Middle frontal gyrus (tissue), 1 donor: Measurements from ENCODE around the gene CEP89.
"Not testable (repeated sequence)": the region's sequence is repeated elsewhere in the genome, so short reads cannot be mapped to it uniquely, and the experiment has no call there.

ENCODE experiments used
- DNase-seq: peaks from one replicate; pipeline ENCODE4 v3.0.0-alpha.2; 2015; ENCODE audit warnings: low spot score; ENCODE audit errors: extremely low spot score

Gene CEP89

GRCh38 chr19:32895384-32895783 lies 76.4 kb downstream of the CEP89 start:
- no peak for DNase-seq

- DNase-seq, result no peak
Observed at GRCh38 chr19:32891609-32892008, 80.1 kb downstream of the CEP89 start.

GRCh38 chr19:32890841-32891240 lies 80.9 kb downstream of the CEP89 start:
- DNase-seq, result no peak

- DNase-seq, result no peak
Observed at GRCh38 chr19:32890326-32890725, 81.4 kb downstream of the CEP89 start.

- no peak for DNase-seq
Observed at GRCh38 chr19:32889137-32889934, 82.4 kb downstream of the CEP89 start.

- no peak for DNase-seq
Observed at GRCh38 chr19:32887572-32888215, 84.1 kb downstream of the CEP89 start.

- DNase-seq, result no peak
Observed at GRCh38 chr19:32886241-32886640, 85.5 kb downstream of the CEP89 start.

- not testable (repeated sequence) for DNase-seq
Observed at GRCh38 chr19:32885255-32885654, 86.5 kb downstream of the CEP89 start.

GRCh38 chr19:32881766-32882165 lies 90.0 kb downstream of the CEP89 start:
- no peak for DNase-seq

GRCh38 chr19:32880622-32881021 lies 91.1 kb downstream of the CEP89 start:
- DNase-seq, result no peak

- DNase-seq, result no peak
Observed at GRCh38 chr19:32879741-32880140, 92.0 kb downstream of the CEP89 start.

- no peak for DNase-seq
Observed at GRCh38 chr19:32878988-32879387, 92.8 kb downstream of the CEP89 start.

GRCh38 chr19:32877977-32878745 lies 93.6 kb downstream of the CEP89 start:
- no peak for DNase-seq

- no peak for DNase-seq
Observed at GRCh38 chr19:32877323-32877912, 94.3 kb downstream of the CEP89 start.

- no peak for DNase-seq
Observed at GRCh38 chr19:32876919-32877285, 94.9 kb downstream of the CEP89 start.

GRCh38 chr19:32876236-32876918 lies 95.4 kb downstream of the CEP89 start:
- DNase-seq, result no peak

GRCh38 chr19:32875428-32875827 lies 96.3 kb downstream of the CEP89 start:
- DNase-seq, result no peak

- no peak for DNase-seq
Observed at GRCh38 chr19:32874605-32875004, 97.2 kb downstream of the CEP89 start.

- DNase-seq, result no peak
Observed at GRCh38 chr19:32873247-32873959, 98.4 kb downstream of the CEP89 start.

- DNase-seq, result no peak
Observed at GRCh38 chr19:32872391-32872790, 99.4 kb downstream of the CEP89 start.
